GM13976 (cell line): ENCODE data around the gene MSRB1.
"Not testable (repeated sequence)": the region's sequence is repeated elsewhere in the genome, so short reads cannot be mapped to it uniquely, and the experiment has no call there.

Source experiments
- DNase-seq: peaks from one replicate; pipeline ENCODE4 v3.0.0; 2012; ENCODE audit warnings: low spot score
- in situ Hi-C: fragments of 300-500 bp; cut with MboI; formaldehyde crosslinking; loops from one replicate; pipeline ENCODE4 v1.12.0; 2022; ENCODE audit warnings: low sequenced_read_pairs, mixed read lengths, inconsistent platforms; ENCODE audit not compliant: unreplicated experiment
- TF ChIP-seq, protein P1 (sequence below): IDR thresholded peaks from 2 replicates; pipeline ENCODE4 v1.5.1; 2012; ENCODE audit warnings: borderline replicate concordance, mild to moderate bottlenecking; ENCODE audit not compliant: insufficient read depth; ENCODE audit errors: extremely low read depth, missing control alignments, control extremely low read depth

MSRB1 gene

DNA sequence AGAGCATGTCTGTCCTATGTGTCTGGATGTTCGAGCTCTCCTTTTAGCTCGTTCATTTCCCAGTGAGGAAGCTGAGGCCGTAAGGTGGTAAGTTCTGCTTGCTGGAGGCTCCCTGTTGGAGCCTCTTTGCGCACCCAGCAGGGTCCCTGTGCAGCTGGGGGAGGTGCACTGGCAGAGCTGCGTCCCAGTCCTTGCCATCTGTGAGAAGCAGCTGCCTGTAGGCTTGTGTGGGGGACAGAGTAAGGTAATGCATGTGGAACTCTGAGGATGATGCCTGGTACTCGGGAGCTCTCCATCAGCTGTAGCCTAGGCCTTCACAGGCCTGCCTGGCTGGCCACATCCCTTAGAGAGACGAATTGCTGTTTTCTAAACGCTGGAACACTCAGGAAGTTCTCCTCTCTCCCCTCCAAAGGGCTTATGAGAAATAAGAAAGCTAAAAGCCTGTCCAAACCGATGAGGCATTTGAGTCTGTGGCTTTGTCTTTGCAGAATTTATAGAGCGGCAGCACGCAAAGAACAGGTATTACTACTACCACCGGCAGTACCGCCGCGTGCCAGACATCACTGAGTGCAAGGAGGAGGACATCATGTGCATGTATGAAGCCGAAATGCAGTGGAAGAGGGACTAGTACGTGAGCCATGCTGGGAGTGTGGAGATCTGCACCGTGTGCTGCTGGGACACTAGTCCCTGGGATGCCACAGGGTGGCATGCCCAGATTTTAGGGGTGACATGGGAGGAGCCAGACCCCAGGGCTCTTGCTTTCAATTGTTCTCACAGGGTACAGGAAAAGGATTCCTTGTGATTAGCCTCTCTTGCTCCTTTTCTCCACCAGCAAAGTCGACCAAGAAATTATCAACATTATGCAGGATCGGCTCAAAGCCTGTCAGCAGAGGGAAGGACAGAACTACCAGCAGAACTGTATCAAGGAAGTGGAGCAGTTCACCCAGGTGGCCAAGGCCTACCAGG lies 17.9 kb upstream of the MSRB1 start:
- DNase-seq: no peak
- in situ Hi-C loops: no loop called here
- TF ChIP-seq, protein P1, sequence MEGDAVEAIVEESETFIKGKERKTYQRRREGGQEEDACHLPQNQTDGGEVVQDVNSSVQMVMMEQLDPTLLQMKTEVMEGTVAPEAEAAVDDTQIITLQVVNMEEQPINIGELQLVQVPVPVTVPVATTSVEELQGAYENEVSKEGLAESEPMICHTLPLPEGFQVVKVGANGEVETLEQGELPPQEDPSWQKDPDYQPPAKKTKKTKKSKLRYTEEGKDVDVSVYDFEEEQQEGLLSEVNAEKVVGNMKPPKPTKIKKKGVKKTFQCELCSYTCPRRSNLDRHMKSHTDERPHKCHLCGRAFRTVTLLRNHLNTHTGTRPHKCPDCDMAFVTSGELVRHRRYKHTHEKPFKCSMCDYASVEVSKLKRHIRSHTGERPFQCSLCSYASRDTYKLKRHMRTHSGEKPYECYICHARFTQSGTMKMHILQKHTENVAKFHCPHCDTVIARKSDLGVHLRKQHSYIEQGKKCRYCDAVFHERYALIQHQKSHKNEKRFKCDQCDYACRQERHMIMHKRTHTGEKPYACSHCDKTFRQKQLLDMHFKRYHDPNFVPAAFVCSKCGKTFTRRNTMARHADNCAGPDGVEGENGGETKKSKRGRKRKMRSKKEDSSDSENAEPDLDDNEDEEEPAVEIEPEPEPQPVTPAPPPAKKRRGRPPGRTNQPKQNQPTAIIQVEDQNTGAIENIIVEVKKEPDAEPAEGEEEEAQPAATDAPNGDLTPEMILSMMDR: no peak

DNA sequence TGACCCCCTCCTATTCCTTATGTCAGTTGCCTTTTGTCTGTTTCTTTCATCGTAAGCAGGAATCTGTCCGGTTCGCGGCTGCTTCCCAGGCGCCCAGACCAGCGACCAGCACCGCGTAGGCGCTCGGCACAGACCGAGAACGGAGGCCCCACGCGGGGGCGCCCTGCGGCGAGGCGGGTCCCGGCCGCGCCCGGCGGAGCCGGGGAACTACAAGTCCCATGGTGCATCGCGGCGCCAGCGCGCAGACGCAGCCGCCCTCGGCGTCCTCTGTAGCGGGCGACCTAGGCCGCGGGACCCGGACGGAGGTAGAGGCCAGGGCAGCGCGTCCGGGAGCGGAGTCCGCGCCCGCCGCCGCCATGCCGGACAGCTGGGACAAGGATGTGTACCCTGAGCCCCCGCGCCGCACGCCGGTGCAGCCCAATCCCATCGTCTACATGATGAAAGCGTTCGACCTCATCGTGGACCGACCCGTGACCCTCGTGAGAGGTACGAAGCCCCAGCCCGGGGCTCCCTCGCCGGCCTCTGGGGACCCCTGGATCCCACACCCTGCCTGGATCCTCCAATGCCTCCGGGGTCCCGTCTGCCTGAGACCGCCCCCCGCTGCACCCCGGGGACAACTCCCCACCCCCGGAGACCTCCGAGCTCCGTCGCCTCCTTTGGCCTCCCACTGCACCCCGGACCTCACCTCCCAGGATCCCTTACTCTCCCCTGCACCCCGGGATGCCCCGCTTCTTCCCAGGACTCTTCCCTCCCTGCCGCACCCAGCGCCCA lies 16.5 kb upstream of the MSRB1 start, which contains the start of gene NDUFB10:
Gene NDUFB10, plus strand, starts transcription at position 270 of the 771 bp plus-strand sequence. Its CDS starts 87 bp downstream, at position 357.
- TF ChIP-seq, protein P1: peak; percentile 78
- peak; percentile 94 for DNase-seq
- in situ Hi-C loops: no loop called here

DNA sequence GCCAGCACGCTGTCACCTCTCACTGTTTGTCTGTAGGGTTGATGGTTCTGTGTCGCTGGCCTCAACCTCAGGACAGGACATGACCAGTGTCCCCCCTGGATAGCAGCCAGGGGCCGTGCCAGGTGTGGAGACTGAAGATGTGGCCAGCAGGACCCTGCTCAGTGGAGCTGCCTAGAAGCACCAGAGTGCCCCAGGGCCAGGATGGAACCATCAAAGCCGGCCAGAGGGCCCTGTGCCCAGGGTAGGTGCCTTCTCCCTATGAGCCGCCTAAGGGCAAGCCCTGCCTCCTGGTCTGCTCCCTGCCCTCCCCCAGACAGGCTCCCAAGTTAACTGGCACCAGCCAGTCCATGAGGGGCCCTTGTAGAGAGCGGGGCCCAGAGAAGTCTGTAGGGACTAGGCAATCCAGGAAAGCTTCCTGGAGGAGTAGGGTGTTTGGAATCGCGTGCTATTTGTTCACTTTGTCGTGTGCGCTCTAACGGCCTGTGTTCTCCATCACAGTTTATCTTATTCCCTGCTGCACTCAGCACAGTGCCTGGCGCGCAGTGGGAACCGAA lies 15.8 kb upstream of the MSRB1 start:
- TF ChIP-seq, protein P1: no peak
- DNase-seq: no peak
- in situ Hi-C loops: no loop called here

DNA sequence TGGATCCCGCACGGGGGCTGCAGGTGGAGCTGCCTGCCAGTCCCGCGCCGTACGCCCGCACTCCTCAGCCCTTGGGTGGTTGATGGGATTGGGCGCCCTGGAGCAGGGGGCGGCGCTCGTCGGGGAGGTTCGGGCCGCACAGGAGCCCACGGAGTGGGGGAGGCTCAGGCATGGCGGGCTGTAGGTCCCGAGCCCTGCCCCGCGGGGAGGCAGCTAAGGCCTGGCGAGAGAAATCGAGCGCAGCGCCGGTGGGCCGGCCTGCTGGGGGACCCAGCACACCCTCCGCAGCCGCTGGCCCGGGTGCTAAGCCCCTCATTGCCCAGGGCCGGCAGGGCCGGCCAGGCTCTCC lies 15.1 kb upstream of the MSRB1 start:
- DNase-seq, in situ Hi-C loops: not testable (repeated sequence)

DNA sequence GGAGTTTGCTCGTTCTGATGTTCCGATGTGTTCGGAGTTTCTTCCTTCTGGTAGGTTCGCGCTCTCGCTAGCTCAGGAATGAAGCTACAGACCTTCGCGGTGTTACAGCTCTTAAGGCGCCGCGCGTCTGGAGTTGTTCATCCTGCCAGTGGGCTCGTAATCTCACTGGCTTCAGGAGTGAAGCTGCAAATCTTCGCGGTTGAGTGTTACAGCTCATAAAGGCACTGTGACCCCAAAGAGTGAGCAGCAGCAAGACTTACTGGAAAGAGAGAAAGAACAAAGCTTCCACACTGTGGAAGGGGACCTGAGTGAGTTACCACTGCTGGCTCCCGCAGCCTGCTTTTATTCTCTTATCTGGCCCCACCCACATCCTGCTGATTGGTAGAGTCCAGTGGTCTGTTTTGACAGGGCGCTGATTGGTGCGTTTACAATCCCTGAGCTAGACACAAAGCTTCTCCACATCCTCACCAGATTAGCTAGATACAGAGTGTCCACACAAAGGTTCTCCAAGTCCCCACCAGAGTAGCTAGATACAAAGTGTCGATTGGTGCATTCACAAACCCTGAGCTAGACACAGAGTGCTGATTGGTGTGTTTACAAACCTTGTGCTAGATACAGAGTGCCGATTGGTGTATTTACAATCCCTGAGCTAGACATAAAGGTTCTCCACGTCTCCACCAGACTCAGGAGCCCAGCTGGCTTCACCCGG lies 14.6 kb upstream of the MSRB1 start:
- DNase-seq, in situ Hi-C loops: not testable (repeated sequence)

DNA sequence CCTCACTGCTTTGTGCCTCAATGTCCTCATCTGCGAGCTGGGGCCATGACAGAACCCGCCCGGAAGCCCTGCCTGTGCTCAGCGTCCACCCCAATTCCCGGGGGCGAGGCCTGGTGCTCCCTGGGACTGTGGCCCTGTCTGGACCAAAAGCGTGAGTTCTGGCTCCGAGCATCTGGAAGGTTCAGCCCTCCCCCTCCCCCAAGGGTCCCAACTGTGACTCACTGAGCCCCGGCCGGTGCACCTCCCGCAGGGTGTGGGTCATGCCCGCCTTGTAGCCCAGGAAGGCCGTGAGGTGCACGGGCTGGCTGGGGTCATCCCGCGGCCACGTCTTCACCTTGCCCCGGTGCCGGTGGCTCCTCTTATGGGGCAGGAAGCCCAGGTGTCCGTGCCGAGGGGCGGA lies 10.7 kb upstream of the MSRB1 start:
- DNase-seq: no peak
- in situ Hi-C loops: no loop called here
- TF ChIP-seq, protein P1: no peak

DNA sequence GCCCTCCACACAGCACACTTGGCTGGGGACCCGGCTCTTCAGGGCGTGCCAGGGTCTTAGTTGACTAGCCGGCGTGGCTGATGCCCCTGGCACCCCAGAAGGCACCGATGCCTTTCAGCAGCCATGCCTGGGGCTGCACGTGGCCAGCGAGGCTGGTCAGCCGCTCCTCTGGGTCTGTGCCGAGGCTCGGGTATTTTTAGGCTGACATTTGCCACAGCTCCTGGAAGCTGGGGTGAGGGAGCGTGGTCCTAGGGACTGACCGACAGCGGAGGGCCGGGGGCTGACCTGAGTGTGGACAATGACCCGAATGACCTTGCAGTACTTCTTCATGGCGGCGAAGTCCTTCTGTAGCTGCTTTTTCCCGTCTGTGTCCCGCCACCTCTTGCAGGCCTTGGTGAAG lies 7.6 kb upstream of the MSRB1 start:
- in situ Hi-C loops: no loop called here
- no peak for DNase-seq
- TF ChIP-seq, protein P1: no peak
